ENCODE data around the gene YAP1.

The YAP1 gene

GRCh38 chr11:102109896-102110760 lies at the start of gene YAP1:
TSS of gene YAP1 (plus strand) at chr11:102110447. CDS start at chr11:102110849, 402 bp downstream.
- peak; percentile 14 for DNase-seq (ENCODE audit: low read depth)

DNA sequence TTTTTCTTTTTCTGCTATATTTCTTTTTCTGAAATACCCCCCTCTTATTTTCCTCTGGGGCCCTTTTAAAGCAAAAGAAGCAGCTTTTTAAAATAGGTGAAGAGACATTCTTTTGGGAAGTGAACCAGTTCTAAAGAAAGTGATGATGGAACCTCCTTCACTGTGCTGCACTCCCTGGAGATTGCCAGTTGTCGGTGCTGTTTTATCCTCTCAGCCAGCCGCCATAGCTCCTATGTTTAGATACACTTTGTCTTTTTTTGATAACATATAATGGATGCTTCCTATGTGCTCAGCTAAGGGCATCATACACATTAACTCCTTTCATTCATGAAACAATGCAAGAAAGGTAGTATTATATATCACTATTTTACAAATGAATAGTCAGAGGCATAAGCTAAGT lies 49.0 kb upstream of the YAP1 start:
- no peak for DNase-seq (ENCODE audit: low read depth)

DNA sequence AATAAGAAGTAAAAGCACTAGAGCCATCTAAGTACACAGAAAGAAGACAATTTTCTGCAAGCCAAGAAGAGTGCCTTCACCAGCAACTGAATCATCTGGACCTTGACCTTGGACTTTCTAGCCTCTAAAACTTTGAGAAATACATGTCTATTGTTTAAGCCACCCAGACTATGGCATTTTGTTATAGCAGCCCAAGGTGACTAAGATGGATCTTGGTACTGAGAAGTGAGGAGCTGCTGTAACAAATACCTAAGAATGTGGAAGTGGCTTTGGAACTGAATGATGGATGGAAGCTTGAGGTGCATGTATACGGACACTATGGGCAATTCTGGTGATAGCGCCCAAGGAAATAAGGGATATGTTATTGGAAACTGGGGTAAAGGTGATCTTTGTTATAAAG lies 48.1 kb upstream of the YAP1 start:
- DNase-seq (ENCODE audit: low read depth): no peak

DNA sequence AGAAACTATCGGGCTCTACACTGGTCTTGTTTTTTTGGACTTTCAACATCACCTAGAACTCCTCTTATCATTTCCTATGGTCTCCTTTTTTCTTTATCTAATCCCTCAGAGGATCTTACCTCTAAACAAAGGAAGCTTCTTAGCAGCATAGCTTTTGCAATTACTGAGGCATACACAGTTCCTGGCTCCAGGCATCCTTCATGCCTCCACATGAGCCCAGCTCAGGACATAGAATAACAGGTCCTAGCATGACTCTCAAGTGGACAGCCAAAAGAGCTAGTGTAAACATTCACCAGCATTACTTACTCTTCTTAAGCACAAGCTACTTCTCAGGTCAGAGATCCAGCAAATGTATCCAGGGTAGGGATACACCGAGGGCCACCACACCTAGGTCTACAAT lies 45.9 kb upstream of the YAP1 start:
- DNase-seq (ENCODE audit: low read depth): no peak

DNA sequence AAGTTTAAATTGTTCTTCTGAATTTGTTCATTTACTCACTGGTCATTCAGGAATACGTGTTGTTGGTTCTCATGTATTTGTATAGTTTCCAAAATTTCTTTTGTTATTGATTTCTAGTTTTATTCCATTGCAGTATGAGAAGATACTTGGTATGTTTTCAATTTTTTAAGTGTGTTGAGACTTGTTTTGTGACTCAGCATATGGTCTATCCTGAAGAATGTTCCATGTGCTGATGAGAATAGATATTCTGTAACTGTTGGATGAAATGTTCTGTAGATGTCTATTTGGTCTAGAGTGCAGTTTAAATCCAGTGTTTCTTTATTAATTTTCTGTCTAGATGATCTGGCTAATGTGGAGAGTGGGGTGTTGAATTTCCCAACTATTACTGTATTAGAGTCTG lies 39.5 kb upstream of the YAP1 start:
- DNase-seq (ENCODE audit: low read depth): no peak

- no peak for DNase-seq (ENCODE audit: low read depth)
Measured at GRCh38 chr11:102071497-102072472, 38.5 kb upstream of the YAP1 start.

DNA sequence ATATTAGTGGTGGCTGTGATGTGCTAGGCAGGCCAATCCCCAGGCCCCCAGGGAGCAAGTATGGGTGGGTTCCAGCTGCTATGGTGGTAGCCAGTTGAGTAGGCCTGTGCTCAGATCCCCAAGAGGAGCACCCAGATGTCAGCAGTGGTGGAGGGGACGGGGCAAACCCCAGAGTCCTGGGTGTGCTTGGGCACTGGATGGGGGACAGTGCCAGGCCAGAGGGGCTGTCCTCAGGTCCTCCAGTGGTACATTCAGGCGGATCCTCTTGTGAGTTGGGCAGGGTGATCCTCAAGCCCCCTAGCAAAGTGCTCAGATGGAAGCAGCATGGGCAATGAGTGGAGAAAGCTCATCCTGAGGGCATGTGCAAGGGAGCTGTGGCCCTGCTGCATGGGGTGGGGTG lies 37.0 kb upstream of the YAP1 start:
- DNase-seq (ENCODE audit: low read depth): no peak

DNA sequence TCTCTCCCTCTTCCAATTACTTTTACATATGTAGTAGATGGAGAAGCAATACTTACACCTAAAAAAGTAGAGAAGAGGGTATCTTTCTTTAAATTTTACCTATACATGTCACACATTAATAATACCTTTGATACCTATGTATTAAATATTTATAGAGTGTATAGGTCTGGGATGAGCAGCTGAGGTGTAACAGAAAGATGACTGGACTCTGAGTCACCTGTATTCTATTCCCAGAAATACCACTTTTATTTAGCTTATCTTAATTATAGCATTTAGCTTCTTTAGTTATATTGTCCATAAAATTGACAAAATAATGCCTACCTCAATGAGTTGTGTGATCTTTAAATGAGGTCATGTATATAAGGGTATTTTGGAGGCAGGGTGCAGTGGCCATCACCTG lies 30.6 kb upstream of the YAP1 start:
- no peak for DNase-seq (ENCODE audit: low read depth)

- no peak for DNase-seq (ENCODE audit: low read depth)
Measured at GRCh38 chr11:102081313-102081712, 28.9 kb upstream of the YAP1 start.

GRCh38 chr11:102085864-102086551 lies 24.2 kb upstream of the YAP1 start:
- DNase-seq (ENCODE audit: low read depth): no peak

- DNase-seq (ENCODE audit: low read depth): no peak
Measured at GRCh38 chr11:102097186-102097585, 13.1 kb upstream of the YAP1 start.

DNA sequence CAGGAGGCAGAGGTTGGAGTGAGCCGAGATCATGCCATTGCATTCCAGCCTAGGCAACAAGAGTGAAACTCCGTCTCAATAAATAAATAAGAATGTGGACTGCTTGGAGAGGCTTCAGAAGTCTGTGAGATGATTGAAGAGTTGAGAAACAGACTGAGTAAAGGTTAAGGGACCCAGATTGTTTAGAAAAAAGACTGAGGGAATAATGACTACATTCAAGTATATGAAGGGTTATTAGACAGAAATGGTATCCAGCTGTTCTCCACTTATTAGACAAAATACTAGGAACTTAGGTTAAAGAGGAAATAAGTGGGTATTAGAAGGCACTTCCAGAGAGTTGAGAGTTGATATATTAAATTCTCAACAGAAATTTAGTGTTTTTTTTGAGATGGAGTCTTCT lies 10.5 kb upstream of the YAP1 start:
- DNase-seq (ENCODE audit: low read depth): no peak

DNA sequence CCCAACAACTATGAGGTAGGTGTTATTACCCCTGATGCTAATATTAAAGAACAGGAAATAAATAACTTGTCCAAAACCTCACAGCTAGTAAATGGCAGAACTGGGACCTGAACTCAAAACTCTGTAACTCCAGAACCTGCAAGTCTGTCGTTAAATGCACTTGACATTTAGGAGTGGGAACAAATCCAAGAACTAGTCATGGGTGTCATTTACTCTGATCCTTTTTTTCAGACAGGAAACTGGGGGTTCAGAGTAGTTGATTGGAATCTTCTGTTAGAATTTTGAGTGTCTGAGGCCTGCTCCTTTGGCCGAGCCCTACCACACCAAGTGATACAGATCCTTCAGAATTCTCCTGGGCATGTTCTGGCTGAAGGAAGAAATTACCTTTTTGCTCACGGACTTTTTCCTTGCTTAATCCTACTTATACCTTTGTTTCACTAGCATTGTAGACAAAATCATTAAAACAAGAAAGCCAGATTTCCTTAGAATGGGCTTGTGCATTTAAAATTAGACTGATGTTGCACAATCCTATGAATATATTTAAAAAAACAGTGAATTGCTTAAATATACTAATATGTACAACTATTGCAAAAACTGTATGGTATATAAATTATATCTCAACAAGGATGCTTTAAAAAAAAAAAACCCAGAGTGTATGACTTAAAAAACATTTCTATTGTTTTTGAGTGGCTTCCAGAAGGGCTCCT lies 1.4 kb upstream of the YAP1 start:
- DNase-seq (ENCODE audit: low read depth): no peak

DNA sequence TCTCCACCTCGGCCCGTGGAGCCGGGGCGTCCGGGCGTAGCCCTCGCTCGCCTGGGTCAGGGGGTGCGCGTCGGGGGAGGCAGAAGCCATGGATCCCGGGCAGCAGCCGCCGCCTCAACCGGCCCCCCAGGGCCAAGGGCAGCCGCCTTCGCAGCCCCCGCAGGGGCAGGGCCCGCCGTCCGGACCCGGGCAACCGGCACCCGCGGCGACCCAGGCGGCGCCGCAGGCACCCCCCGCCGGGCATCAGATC lies 439 bp downstream of the YAP1 start:
- no peak for DNase-seq (ENCODE audit: low read depth)

- DNase-seq (ENCODE audit: low read depth): no peak
Measured at GRCh38 chr11:102111011-102111786, 952 bp downstream of the YAP1 start.

- DNase-seq (ENCODE audit: low read depth): no peak
Measured at GRCh38 chr11:102111787-102112508, 1.7 kb downstream of the YAP1 start.

GRCh38 chr11:102112509-102112821 lies 2.2 kb downstream of the YAP1 start:
- no peak for DNase-seq (ENCODE audit: low read depth)

GRCh38 chr11:102114032-102114431 lies 3.8 kb downstream of the YAP1 start:
- DNase-seq (ENCODE audit: low read depth): no peak

DNA sequence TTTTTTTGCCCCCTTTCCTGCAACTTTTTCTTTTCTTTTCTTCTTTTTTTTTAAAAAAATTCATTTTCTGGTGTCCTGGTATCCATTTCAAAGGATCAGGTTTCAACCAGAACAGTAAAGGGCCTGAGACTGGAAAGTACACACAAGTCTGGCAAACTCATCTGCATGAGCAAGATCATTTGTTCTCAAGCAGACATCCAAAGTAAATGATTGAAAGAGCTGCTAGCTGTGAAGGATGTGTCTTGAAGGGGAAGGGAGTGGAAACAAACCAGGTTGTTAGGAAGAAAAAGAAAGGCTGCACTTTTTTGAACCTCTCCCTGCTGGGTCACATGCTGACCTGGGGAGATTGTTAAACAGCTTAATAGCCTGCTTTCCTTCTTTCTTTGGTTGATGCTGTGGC lies 5.3 kb downstream of the YAP1 start:
- DNase-seq (ENCODE audit: low read depth): no peak

DNA sequence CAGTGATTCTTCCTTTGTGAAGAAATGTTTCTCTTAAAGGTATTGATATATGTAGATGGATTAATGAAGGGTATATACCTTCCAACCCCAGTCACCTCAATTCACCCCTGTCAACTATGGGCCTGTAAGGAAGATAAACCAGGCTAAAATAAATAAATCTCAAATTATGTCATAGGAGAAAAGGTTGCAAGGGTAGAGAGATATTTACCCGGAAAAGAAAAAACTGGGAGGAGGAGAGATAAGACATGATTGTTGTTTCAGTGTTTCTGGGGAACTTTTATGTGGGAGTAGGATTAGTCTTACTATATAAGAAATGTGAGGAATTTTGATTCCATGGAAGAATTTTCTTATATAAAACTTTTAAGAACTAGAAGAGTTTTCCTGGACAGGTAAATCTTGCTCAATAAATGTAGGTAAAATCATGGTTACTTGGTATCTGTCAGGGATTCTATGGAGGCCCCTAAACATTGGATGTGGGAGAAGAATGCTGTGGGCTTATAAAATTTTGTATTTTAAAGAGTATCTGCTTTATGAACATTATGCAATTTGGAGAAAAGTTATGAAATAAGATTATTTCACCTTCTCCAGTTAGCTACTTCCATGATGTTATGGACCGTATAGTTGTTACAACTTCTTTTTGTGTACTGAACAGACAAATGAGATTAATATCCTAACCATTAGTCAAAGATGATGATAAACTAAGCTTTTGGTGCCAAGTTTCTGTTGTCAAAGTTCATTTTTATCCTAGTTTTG lies 6.4 kb downstream of the YAP1 start:
- no peak for DNase-seq (ENCODE audit: low read depth)
